Esophagus (tissue), 2 donors: Measurements from ENCODE around the gene DRC7. TPM values are rescaled to one million over a fixed set of nuclear protein-coding genes. Genes with fewer than 3 reads are reported as not detected.

ENCODE experiments used
- H3K27ac ChIP-seq, 2 donors: one replicate each; pipeline ENCODE4 v1.5.1; 2013; ENCODE audit warnings: low read depth in 2 of 2, mild to moderate bottlenecking in 2 of 2, inconsistent platforms in 1 of 2, low read length in 1 of 2, moderate library complexity in 1 of 2
- H3K27me3 ChIP-seq, 2 donors: one replicate each; pipeline ENCODE4 v1.6.1; 2013; ENCODE audit warnings: low read length in 2 of 2, control low read depth in 1 of 2, mild to moderate bottlenecking in 1 of 2; ENCODE audit not compliant: insufficient read depth in 2 of 2, control insufficient read depth in 1 of 2
- H3K36me3 ChIP-seq, 2 donors: one replicate each; pipeline ENCODE4 v1.6.1; 2013; ENCODE audit warnings: low read length in 1 of 2; ENCODE audit not compliant: control insufficient read depth in 2 of 2, insufficient read depth in 2 of 2
- H3K4me1 ChIP-seq, 2 donors: one replicate each; pipeline ENCODE4 v1.6.1; 2013; ENCODE audit warnings: low read length in 1 of 2; ENCODE audit not compliant: control insufficient read depth in 2 of 2, insufficient read depth in 2 of 2
- H3K4me3 ChIP-seq, 2 donors: one replicate each; pipeline ENCODE4 v1.5.1; 2013; ENCODE audit warnings: low read length in 2 of 2, mild to moderate bottlenecking in 2 of 2, low read depth in 1 of 2, moderate library complexity in 1 of 2
- H3K9me3 ChIP-seq, 2 donors: one replicate each; pipeline ENCODE4 v1.6.1; 2013; ENCODE audit warnings: mild to moderate bottlenecking in 2 of 2, low read depth in 1 of 2, low read length in 1 of 2, moderate library complexity in 1 of 2; ENCODE audit not compliant: control insufficient read depth in 2 of 2, insufficient read depth in 1 of 2
- WGBS, 2 donors: extraction: QIAGEN DNeasy Blood & Tissue Kit; methylation state at CpG; one replicate each; pipeline ENCODE4 v1.1.7; 2013; 5-methylcytosine and 5-hydroxymethylcytosine counted together
- polyA plus RNA-seq, 2 donors: library from polyadenylated mRNA; stranded (reverse); fragments of 200-250 nt; gene quantifications; one replicate each; pipeline ENCODE4 v1.2.3, GENCODE V29; 2013
- donor health status: healthy with polysubstance abuse.
- donor health status: Bipolar disorder and iron deficiency.

Gene DRC7
- polyA plus RNA-seq, 2 donors: not detected

GRCh38 chr16:57752581-57753447 is 58.2 kb downstream of the DRC7 start:
- Histone ChIP-seq H3K9me3 (no peaks in the 10 kb centered on the region), H3K36me3 (peaks cover 0 to 33% of the 10 kb centered on the region in 2 donors), H3K4me1 (peaks cover 0 to 4% of the 10 kb centered on the region in 2 donors), H3K27ac (no peak overlapping the region), H3K27me3 (no peaks in the 10 kb centered on the region), H3K4me3 (no peak overlapping the region)
- WGBS, 2 donors: 82 to 83% methylated on average over 44 of the region's 44 CpGs

DNA sequence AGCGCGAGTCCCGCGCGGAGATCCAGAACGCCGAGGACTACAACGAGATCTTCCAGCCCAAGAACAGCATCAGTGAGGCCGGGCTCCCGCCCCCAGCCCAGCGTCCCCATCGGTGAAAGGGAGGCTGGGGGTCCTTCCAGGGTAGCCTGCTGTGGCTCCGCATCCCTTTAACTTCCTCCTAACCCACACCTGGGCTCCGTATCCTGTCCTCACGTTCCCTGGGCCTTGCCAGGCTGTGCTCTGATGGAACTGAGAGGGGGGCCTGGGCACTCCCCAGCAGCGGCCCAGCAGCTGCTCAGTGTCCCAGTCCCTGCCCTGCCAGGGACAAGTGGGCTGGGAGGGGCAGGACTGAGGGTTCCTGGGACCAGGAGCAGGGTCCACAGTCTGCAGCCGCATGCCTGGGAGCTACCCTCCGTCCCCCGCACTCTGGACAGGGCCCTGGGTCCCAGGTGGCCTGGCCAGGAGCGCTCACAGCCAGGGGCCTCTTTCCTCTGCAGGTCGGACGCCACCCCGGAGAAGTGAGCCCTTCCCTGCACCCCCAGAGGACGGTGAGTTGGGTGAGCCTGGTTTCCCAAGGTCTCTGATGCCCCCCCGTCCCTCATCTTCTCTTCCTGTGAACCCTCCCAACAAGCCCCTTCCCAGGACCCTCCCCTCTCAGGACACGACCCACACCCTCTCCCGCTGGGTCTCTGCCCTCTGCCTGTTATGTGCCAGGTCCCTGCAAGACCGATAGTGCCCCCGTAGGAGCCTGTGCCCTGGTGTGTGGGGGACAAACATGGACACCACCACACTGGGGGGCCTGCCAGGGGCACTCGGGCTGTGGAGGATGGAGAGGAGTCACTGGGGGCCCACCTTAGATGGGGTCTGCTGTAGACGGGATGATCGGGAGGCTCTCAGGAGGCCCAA is 59.1 kb downstream of the DRC7 start:
- no peaks in the 10 kb centered on the region for H3K27me3 ChIP-seq
- peaks cover 0 to 4% of the 10 kb centered on the region in 2 donors for H3K4me1 ChIP-seq
- H3K27ac ChIP-seq: no peak overlapping the region
- 92 to 94% methylated on average over 26 to 32 of the region's 32 CpGs for WGBS, 2 donors
- H3K9me3 ChIP-seq: no peaks in the 10 kb centered on the region
- H3K4me3 ChIP-seq: no peak overlapping the region
- H3K36me3 ChIP-seq: peaks cover 0 to 33% of the 10 kb centered on the region in 2 donors

- 82 to 87% methylated on average over 9 of the region's 9 CpGs for WGBS, 2 donors
- H3K27ac ChIP-seq: no peak overlapping the region
- H3K27me3 ChIP-seq: no peaks in the 10 kb centered on the region
- H3K9me3 ChIP-seq: no peaks in the 10 kb centered on the region
- H3K4me1 ChIP-seq: peaks cover 0 to 7% of the 10 kb centered on the region in 2 donors
- peaks cover 0 to 38% of the 10 kb centered on the region in 2 donors for H3K36me3 ChIP-seq
- H3K4me3 ChIP-seq: no peak overlapping the region
Observed at GRCh38 chr16:57754354-57755060, 59.9 kb downstream of the DRC7 start.

DNA sequence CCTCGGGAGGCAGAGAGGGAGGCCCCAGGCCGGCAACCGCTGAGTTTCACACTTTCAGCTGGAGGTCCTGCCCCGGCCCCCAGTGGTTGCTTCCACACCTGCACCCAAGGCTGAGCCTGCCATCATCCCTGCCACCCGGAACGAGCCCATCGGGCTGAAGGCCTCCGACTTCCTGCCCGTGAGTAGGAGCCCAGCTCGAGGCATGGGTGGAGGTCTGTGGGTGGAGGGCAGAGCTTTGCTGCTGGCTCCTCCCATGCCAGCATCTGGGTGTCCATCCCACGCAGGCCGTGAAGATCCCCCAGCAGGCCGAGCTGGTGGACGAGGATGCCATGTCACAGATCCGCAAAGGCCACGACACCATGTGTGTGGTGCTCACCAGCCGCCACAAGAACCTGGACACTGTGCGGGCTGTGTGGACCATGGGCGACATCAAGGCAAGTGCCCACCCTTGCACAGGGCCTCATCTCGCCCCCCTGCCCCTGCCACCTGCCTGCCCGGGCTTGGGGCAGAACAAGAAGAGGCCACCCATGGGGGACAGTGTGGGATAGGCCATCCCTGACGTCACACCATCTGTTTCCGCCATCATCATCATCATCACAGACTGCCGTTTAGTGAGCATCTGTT is 60.6 kb downstream of the DRC7 start:
- no peak overlapping the region for H3K27ac ChIP-seq
- peaks cover 0 to 9% of the 10 kb centered on the region in 2 donors for H3K4me1 ChIP-seq
- H3K4me3 ChIP-seq: no peak overlapping the region
- no peaks in the 10 kb centered on the region for H3K27me3 ChIP-seq
- H3K9me3 ChIP-seq: no peaks in the 10 kb centered on the region
- 79 to 81% methylated on average over 24 of the region's 24 CpGs for WGBS, 2 donors
- peaks cover 0 to 44% of the 10 kb centered on the region in 2 donors for H3K36me3 ChIP-seq

DNA sequence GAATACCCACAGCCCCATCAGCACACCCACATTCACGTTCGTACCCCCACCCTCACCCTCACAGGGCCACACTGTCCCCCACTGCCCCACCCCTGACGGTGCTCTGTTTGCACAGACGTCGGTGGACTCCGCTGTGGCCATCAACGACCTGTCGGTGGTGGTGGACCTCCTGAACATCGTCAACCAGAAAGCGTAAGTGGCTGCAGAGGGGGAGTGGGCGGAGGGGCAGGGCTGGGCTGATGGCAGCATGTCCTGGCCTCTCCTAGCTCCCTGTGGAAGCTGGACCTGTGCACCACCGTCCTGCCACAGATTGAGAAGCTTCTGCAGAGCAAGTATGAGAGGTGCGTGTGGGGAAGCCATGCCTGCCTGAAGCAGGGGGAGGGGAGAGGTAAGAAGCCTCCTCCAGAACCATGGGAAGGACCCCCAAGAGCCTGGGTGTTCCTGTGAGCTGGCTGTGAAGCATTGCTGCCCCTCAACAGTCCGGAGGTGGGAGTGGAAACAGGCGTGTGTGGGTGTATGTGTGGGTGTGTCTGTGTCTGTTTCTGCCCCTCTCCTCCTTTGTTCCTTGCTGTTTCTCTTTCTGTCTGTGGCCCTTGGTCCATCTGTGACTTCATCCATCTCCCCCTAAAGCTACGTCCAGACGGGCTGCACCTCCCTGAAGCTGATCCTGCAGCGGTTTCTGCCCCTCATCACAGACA is 61.3 kb downstream of the DRC7 start:
- H3K27ac ChIP-seq: no peak overlapping the region
- peaks cover 0 to 9% of the 10 kb centered on the region in 2 donors for H3K4me1 ChIP-seq
- 76 to 79% methylated on average over 18 of the region's 18 CpGs for WGBS, 2 donors
- no peaks in the 10 kb centered on the region for H3K27me3 ChIP-seq
- peaks cover 0 to 47% of the 10 kb centered on the region in 2 donors for H3K36me3 ChIP-seq
- no peak overlapping the region for H3K4me3 ChIP-seq
- H3K9me3 ChIP-seq: no peaks in the 10 kb centered on the region

DNA sequence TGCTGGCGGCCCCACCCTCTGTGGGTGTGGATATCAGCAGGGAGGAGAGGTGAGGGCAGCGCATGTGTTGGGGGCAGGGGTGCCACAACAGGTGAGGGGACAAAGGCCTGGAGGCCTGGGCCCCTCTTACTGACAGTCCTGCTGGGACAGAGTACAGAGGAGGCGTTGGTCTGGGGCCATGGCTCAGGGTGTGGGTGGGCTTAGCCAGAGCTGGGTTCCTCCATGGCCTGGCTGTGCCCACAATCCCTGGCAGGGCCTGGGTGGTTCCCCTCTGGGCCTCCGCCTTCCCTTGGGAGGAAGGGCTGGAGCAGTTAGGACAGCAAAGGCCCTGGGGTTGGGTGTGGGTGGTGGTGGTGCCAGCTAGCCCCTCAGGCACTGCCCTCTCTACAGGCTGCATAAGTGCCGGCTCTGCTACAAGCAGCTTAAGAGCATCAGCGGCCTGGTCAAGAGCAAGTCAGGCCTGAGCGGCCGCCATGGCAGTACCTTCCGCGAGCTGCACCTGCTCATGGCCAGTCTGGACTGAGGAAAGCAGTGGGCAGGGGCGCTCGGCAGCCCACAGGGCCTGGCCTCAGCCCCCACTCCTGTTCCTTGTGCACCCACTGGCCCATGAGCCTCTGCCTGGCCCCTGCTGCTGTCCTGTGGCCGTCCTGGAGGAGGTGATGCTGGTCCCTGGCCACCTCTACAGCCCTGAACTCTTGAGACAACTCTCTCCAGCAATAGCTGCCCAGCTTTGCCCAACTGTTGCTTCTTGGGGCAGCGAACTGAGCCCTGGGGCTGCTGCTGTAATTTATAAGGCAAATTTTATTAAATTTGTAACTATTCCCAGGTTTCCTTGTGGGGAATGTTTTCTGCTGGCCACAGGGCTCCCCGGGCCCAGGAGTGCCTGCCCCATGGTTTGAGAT is 62.1 kb downstream of the DRC7 start:
- Histone ChIP-seq H3K36me3 (peaks cover 0 to 41% of the 10 kb centered on the region in 2 donors), H3K4me3 (no peak overlapping the region), H3K27ac (no peak overlapping the region), H3K4me1 (peaks cover 0 to 9% of the 10 kb centered on the region in 2 donors), H3K9me3 (no peaks in the 10 kb centered on the region), H3K27me3 (no peaks in the 10 kb centered on the region)
- 78 to 79% methylated on average over 15 of the region's 15 CpGs for WGBS, 2 donors

DNA sequence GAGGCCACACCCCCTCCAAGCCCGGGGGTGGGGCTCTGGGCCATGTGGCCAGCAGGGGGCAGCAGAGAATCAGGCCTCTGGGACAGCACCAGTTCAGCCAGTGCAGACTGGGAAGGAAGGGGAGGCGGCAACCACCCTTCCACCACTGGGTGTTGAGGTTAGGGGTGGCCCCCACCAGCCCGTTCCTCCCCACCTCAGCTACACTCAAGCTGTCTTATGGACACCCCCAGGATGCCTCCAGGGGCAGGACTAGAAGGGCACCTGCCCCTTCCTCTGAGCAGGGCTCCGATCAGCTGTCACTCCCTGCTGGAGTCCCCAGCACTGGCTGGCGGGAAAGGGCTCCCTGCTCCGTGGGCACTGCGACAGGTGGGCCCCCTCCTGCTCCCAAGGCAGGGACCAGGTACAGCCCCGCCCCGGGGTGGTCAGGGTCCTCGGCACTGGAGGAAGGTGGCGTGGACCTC is 62.8 kb downstream of the DRC7 start:
- Histone ChIP-seq H3K4me3 (no peak overlapping the region), H3K4me1 (peaks cover 0 to 9% of the 10 kb centered on the region in 2 donors), H3K27me3 (no peaks in the 10 kb centered on the region), H3K9me3 (no peaks in the 10 kb centered on the region), H3K27ac (peak overlapping the region in 1 of 2 donors; percentile 13), H3K36me3 (peaks cover 0 to 41% of the 10 kb centered on the region in 2 donors)
- WGBS, 2 donors: 52 to 56% methylated on average over 11 of the region's 11 CpGs

GRCh38 chr16:57757883-57758282 is 63.3 kb downstream of the DRC7 start:
- H3K27ac ChIP-seq: no peak overlapping the region
- WGBS, 2 donors: 92 to 94% methylated on average over 7 of the region's 7 CpGs
- H3K4me3 ChIP-seq: no peak overlapping the region
- H3K4me1 ChIP-seq: peaks cover 0 to 9% of the 10 kb centered on the region in 2 donors
- H3K27me3 ChIP-seq: no peaks in the 10 kb centered on the region
- no peaks in the 10 kb centered on the region for H3K9me3 ChIP-seq
- peaks cover 0 to 41% of the 10 kb centered on the region in 2 donors for H3K36me3 ChIP-seq
